WTC11 (cell line): ENCODE measurements around the gene LARGE1. TPM values are rescaled to one million over a fixed set of nuclear protein-coding genes. Genes with fewer than 3 reads are reported as not detected.

Source experiments
- ATAC-seq: fragments of 200-7000 bp; cut with Tn5 transposase; 2 replicates; pipeline ENCODE4 v1.10.0; 2021; ENCODE audit warnings: mild to moderate bottlenecking, moderate library complexity
- CTCF ChIA-PET: fragments of 300-600 bp; sonication (Branson Sonifier 250); formaldehyde crosslinking; loops from one replicate; lab custom pipeline; 2021; ENCODE audit warnings: antibody characterized with exemption; lab: Charles Lee
- POLR2A ChIA-PET: fragments of 350-600 bp; sonication (Branson Sonifier 250); formaldehyde crosslinking; loops from one replicate; lab custom pipeline; 2021; ENCODE audit warnings: antibody characterized with exemption; lab: Charles Lee
- DNase-seq: peaks from one replicate; pipeline ENCODE4 v3.0.0; 2021; ENCODE audit warnings: low spot score
- H3K27ac Mint-ChIP-seq: 2 replicates; pipeline ENCODE4 v1.8.0; 2021; ENCODE audit warnings: mixed read lengths
- H3K27me3 Mint-ChIP-seq: 2 replicates; pipeline ENCODE4 v1.8.0; 2021; ENCODE audit warnings: low read depth, mild to moderate bottlenecking, moderate library complexity, mixed read lengths
- H3K36me3 Mint-ChIP-seq: 2 replicates; pipeline ENCODE4 v1.8.0; 2021; ENCODE audit warnings: mixed read lengths
- H3K4me1 Mint-ChIP-seq: 2 replicates; pipeline ENCODE4 v1.8.0; 2022; ENCODE audit warnings: mixed read lengths
- H3K4me3 Mint-ChIP-seq: 2 replicates; pipeline ENCODE4 v1.8.0; 2021; ENCODE audit warnings: mild to moderate bottlenecking, moderate library complexity, mixed read lengths
- H3K9me3 Mint-ChIP-seq: 2 replicates; pipeline ENCODE4 v1.8.0; 2021; ENCODE audit warnings: mixed read lengths
- ARID4B ChIP-seq: sonication (generic); formaldehyde crosslinking; IDR thresholded peaks from 2 replicates; pipeline ENCODE4 v1.8.0; 2023; ENCODE audit warnings: missing genetic modification reagents, mild to moderate bottlenecking, borderline replicate concordance
- ATF2 ChIP-seq: sonication (generic); formaldehyde crosslinking; IDR thresholded peaks from 2 replicates; pipeline ENCODE4 v1.8.1; 2022; ENCODE audit warnings: low read depth, missing genetic modification reagents, borderline replicate concordance
- CREM ChIP-seq: sonication (generic); formaldehyde crosslinking; IDR thresholded peaks from 2 replicates; pipeline ENCODE4 v1.8.1; 2022; ENCODE audit warnings: mild to moderate bottlenecking, missing genetic modification reagents, moderate library complexity
- E2F1 ChIP-seq: sonication (generic); formaldehyde crosslinking; IDR thresholded peaks from 2 replicates; pipeline ENCODE4 v1.8.0; 2022; ENCODE audit warnings: mild to moderate bottlenecking, missing genetic modification reagents
- ELF4 ChIP-seq: sonication (generic); formaldehyde crosslinking; IDR thresholded peaks from 2 replicates; pipeline ENCODE4 v1.8.1; 2022; ENCODE audit warnings: low read depth, mild to moderate bottlenecking, moderate library complexity, missing genetic modification reagents
- EMX1 ChIP-seq: fragments of 250-450 bp; sonication (Bioruptor Pico); IDR thresholded peaks from 2 replicates; pipeline ENCODE4 v1.8.0; 2021; ENCODE audit warnings: mild to moderate bottlenecking
- ERG ChIP-seq: fragments of 250-450 bp; sonication (Bioruptor Pico); IDR thresholded peaks from 2 replicates; pipeline ENCODE4 v1.8.0; 2021; ENCODE audit warnings: mild to moderate bottlenecking
- GTF2I ChIP-seq: fragments of 250-450 bp; sonication (Bioruptor Pico); conservative IDR thresholded peaks from 2 replicates; pipeline ENCODE4 v1.4.0; 2021; ENCODE audit warnings: mild to moderate bottlenecking
- JAZF1 ChIP-seq: fragments of 250-450 bp; sonication (Bioruptor Pico); IDR thresholded peaks from 2 replicates; pipeline ENCODE4 v1.9.0; 2021; ENCODE audit warnings: moderate library complexity, mild to moderate bottlenecking, inconsistent platforms
- MYBL2 ChIP-seq: sonication (generic); formaldehyde crosslinking; IDR thresholded peaks from 2 replicates; pipeline ENCODE4 v1.8.1; 2023; ENCODE audit warnings: mild to moderate bottlenecking, moderate library complexity, missing genetic modification reagents
- OVOL2 ChIP-seq: fragments of 250-450 bp; sonication (Bioruptor Pico); IDR thresholded peaks from 2 replicates; pipeline ENCODE4 v1.9.0; 2021; ENCODE audit warnings: mild to moderate bottlenecking, borderline replicate concordance
- PRRX2 ChIP-seq: fragments of 250-450 bp; sonication (Bioruptor Pico); IDR thresholded peaks from 2 replicates; pipeline ENCODE4 v1.8.0; 2021; ENCODE audit warnings: mild to moderate bottlenecking
- RORB ChIP-seq: fragments of 250-450 bp; sonication (Bioruptor Pico); IDR thresholded peaks from 2 replicates; pipeline ENCODE4 v1.9.0; 2021; ENCODE audit warnings: mild to moderate bottlenecking
- STAT6 ChIP-seq: sonication (generic); formaldehyde crosslinking; conservative IDR thresholded peaks from 2 replicates; pipeline ENCODE4 v1.8.1; 2023; ENCODE audit warnings: mild to moderate bottlenecking, low read depth, missing genetic modification reagents, moderate library complexity
- TP53 ChIP-seq: sonication (generic); formaldehyde crosslinking; IDR thresholded peaks from 2 replicates; pipeline ENCODE4 v1.8.1; 2023; ENCODE audit warnings: mild to moderate bottlenecking, missing genetic modification reagents
- ZNF121 ChIP-seq: sonication (generic); formaldehyde crosslinking; IDR thresholded peaks from 2 replicates; pipeline ENCODE4 v1.8.0; 2023; ENCODE audit warnings: missing genetic modification reagents
- ZNF263 ChIP-seq: sonication (generic); formaldehyde crosslinking; IDR thresholded peaks from 2 replicates; pipeline ENCODE4 v1.8.1; 2022; ENCODE audit warnings: low read depth, mild to moderate bottlenecking, moderate library complexity, missing genetic modification reagents
- ZNF416 ChIP-seq: fragments of 250-450 bp; sonication (Bioruptor Pico); IDR thresholded peaks from 2 replicates; pipeline ENCODE4 v1.9.0; 2021; ENCODE audit warnings: mild to moderate bottlenecking, inconsistent platforms
- ZSCAN18 ChIP-seq: fragments of 250-450 bp; sonication (Bioruptor Pico); IDR thresholded peaks from 2 replicates; pipeline ENCODE4 v2.1.2; 2022; ENCODE audit warnings: mild to moderate bottlenecking, moderate library complexity
- total RNA-seq: library from RNA; stranded (reverse); gene quantifications from 3 replicates; pipeline ENCODE4 v1.2.3, GENCODE V29; 2021

Gene LARGE1
- total RNA-seq, 1 experiment from 2014 or later = 72.6 TPM

GRCh38 chr22:33771136-33771535, 149.1 kb downstream of the LARGE1 start (continued):
- no peak for TF ChIP-seq ZSCAN18
- no peak for TF ChIP-seq ATF2 (CRISPR knock-in tag)
- TF ChIP-seq, all 79 proteins: peak for 0

GRCh38 chr22:33770723-33771122, 149.6 kb downstream of the LARGE1 start:
- ATAC-seq (no peak), DNase-seq (no peak)
- Mint-ChIP-seq H3K27ac (no peak overlapping the region), H3K4me3 (no peak overlapping the region), H3K4me1 (peaks cover 18% of the 10 kb centered on the region)
- TF ChIP-seq MYBL2 (CRISPR knock-in tag) = no peak
- no peak for TF ChIP-seq OVOL2 (CRISPR knock-in tag)
- TF ChIP-seq EMX1 = no peak
- TF ChIP-seq, all 79 proteins: peak for 0
- no peaks in the 10 kb centered on the region for H3K9me3 Mint-ChIP-seq
- no peaks in the 10 kb centered on the region for H3K36me3 Mint-ChIP-seq
- CTCF ChIA-PET = no interaction called here
- POLR2A ChIA-PET = no interaction called here
- H3K27me3 Mint-ChIP-seq = no peaks in the 10 kb centered on the region

- peaks cover 5% of the 10 kb centered on the region for H3K36me3 Mint-ChIP-seq
- no peak for ATAC-seq
- ChIA-PET CTCF (no interaction called here), POLR2A (no interaction called here)
- H3K4me1 Mint-ChIP-seq = peaks cover 6% of the 10 kb centered on the region
- no peaks in the 10 kb centered on the region for H3K27me3 Mint-ChIP-seq
- peak overlapping the region; percentile 47; the same call in 1 of the 2 replicates for H3K27ac Mint-ChIP-seq
- no peaks in the 10 kb centered on the region for H3K9me3 Mint-ChIP-seq
- no peak for TF ChIP-seq RORB (CRISPR knock-in tag)
- TF ChIP-seq, all 79 proteins: peak for 0
- DNase-seq = no peak
- no peak overlapping the region for H3K4me3 Mint-ChIP-seq
Observed at GRCh38 chr22:33766091-33766490, 154.2 kb downstream of the LARGE1 start.

- no peaks in the 10 kb centered on the region for H3K27me3 Mint-ChIP-seq
- CTCF ChIA-PET = interaction anchor here (1.5 kb wide), 1 partner anchor 53 kb away, joined by 3 read pairs; no protein-coding TSS in a partner anchor
- no peak overlapping the region for H3K4me3 Mint-ChIP-seq
- H3K36me3 Mint-ChIP-seq = peaks cover 31% of the 10 kb centered on the region
- no peak overlapping the region for H3K27ac Mint-ChIP-seq
- H3K4me1 Mint-ChIP-seq = peaks cover 41% of the 10 kb centered on the region
- DNase-seq (no peak), ATAC-seq (no peak)
- POLR2A ChIA-PET = no interaction called here
- no peaks in the 10 kb centered on the region for H3K9me3 Mint-ChIP-seq
- TF ChIP-seq JAZF1 (CRISPR knock-in tag) = no peak
- no peak for TF ChIP-seq CREM (CRISPR knock-in tag)
- no peak for TF ChIP-seq STAT6
- no peak for TF ChIP-seq RORB (CRISPR knock-in tag)
- TF ChIP-seq PRRX2 = no peak
- TF ChIP-seq TP53 = no peak
- no peak for TF ChIP-seq ARID4B (CRISPR knock-in tag)
- TF ChIP-seq ZNF416 (CRISPR knock-in tag) = no peak
- no peak for TF ChIP-seq ZNF121 (CRISPR knock-in tag)
- no peak for TF ChIP-seq GTF2I
- no peak for TF ChIP-seq E2F1 (CRISPR knock-in tag)
- no peak for TF ChIP-seq ERG (CRISPR knock-in tag)
- TF ChIP-seq ELF4 (CRISPR knock-in tag) = no peak
- TF ChIP-seq ZNF263 (CRISPR knock-in tag) = no peak
Observed at GRCh38 chr22:33758961-33759360, 161.3 kb downstream of the LARGE1 start.
